Suppressor macrophage (primary cell): ENCODE results near the gene ALPK1.

ENCODE experiments used
- DNase-seq, 4 experiments: peaks; one replicate each; pipeline ENCODE4 v3.0.0-alpha.2; 2020 to 2022

Gene ALPK1

GRCh38 chr4:112328734-112329130, 31.6 kb downstream of the ALPK1 start:
- no peak for DNase-seq

DNA sequence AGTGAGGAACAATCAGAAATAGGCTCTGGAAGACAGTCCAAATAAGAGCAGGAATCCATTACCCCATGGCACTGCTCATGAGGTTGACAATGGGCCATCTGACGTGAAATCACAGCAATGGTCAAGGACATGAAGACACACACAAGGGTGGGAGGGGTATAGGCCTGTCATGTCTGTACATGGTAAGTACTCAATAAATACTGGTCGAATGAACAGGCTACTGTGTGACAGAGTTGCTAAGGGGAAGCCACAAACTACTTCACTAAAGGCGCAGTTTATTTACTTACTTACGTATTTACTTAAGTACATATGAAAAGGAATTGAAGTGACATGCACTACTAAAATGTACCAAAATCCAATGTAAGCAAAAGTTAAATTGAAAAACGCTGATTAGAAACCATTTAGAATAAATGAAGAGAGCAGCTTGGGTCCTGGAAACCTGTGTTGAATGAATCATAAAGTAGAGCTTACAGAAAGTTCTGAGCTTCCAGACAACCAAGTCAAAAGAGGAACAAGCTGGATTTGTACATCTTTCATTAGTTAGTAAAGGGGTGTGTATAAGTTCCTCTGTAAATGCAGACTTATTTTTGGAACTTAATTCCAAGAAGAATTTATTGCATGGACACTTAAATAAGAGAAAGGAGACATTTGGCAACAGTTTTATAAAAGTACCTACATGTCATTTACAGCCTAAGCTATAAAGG, 32.7 kb downstream of the ALPK1 start:
- DNase-seq = peak in 2 of 4 experiments; percentile 51 to 56

DNA sequence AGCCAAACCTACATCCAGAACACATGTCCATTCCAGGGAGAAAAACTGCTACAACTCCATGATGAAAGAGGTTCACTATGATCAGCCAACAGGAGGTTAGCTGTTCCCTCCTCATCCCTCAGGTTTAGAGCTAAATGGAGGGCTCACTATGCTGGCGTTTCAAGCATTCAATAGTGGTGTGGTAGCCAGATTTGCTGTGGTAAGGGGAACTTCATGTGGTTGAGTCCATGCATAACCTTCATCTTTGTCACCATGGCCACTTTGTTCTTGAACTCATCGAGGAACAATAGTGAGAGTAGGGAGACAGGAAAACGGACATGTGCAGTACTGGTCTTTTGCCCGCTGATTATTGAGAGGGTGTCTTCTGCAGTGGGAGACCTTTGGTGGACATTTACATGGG, 33.8 kb downstream of the ALPK1 start:
- DNase-seq = no peak

- DNase-seq = no peak
Observed at GRCh38 chr4:112332398-112332797, 35.2 kb downstream of the ALPK1 start.

- no peak for DNase-seq
Observed at GRCh38 chr4:112340023-112340422, 42.9 kb downstream of the ALPK1 start.

- no peak for DNase-seq
Observed at GRCh38 chr4:112341033-112341432, 43.9 kb downstream of the ALPK1 start.

DNA sequence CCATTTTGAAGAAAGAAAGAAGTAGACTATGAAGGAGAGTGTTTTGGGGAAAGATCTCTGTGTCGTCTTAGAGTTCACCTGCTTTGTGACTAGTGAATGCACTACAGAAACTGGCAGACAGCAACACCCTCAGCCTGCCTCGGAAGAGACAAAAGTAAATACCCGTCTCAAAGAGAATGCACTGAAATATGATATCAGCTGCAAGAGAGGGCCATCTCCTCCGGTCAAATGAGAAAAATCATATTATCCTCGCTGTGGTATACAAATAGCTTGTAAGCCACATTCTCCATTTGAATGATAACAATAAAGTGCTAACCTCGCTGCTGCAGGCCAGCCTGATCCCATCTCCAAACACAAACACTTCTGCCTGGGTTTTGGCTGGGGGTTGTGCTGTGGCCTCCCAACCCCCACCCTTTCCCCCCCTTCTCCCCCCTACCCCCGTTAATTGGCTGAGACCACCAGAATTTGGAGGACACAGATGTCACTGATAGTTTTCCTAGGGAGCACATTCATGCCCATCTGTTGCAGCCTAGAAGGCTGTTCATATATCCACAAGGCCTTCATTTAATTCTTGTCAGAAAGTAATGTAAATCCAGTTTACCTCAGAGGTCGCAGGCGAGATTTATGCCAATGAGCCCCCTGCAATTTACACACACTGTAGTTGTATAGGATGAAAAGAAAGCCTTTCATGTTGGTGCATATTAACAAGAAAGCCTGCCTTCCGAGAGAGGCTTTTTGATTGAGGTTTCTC, 46.3 kb downstream of the ALPK1 start:
- no peak for DNase-seq

- DNase-seq = no peak
Observed at GRCh38 chr4:112348488-112349158, 51.5 kb downstream of the ALPK1 start.

DNA sequence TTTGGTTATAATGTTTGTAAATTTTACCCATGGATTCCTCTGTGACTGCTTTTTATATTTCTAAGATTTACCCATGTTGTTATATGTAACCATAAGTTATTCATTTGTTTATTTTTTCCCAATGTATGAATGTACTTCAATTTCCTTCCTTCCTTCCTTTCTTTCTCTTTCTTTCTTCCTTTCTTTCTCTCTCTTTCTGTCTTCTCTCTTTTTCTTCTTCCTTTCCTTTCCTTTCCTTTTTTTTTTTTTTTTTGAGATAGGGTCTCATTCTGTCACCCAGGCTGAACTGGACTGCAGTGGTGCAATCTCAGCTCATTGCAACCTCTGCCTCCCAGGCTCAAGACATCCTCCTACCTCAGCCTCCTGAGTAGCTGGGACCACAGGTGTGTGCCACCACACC, 55.6 kb downstream of the ALPK1 start:
- DNase-seq = no peak

DNA sequence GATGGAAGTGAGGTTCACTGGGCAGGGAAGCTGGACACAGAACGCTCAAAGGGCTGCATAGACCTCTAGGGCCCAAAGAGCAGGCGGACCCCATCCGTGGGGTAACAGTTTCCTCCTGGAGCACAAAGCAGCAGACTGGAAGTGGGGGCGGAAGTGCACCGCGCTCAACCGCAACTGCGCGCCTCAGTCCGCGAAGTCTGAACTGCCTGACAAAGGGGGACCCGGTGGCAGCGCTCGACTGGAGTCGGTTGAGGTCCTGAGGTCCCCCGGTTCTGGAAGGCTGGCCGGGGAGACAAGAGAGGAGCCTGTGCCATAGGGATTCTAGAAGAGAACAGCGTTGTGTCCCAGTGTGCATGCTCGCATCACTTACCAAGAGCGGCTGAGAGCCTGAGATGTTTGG, 58.5 kb downstream of the ALPK1 start:
- DNase-seq = no peak

DNA sequence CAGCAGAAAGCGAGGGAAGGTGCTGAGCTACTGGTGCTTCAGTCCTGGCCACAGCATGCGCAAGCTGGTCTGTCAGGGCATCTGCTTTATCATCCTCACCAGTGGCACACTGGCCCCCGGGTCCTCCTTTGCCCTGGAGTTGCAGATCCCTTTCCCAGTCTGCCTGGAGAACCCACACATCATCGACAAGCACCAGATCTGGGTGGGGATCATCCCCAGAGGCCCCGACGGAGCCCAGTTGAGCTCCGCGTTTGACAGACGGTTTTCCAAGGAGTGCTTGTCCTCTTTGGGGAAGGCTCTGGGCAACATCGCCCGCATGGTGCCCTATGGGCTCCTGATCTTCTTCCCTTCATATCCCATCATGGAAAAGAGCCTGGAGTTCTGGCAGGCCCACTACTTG, 60.3 kb downstream of the ALPK1 start:
- no peak for DNase-seq

DNA sequence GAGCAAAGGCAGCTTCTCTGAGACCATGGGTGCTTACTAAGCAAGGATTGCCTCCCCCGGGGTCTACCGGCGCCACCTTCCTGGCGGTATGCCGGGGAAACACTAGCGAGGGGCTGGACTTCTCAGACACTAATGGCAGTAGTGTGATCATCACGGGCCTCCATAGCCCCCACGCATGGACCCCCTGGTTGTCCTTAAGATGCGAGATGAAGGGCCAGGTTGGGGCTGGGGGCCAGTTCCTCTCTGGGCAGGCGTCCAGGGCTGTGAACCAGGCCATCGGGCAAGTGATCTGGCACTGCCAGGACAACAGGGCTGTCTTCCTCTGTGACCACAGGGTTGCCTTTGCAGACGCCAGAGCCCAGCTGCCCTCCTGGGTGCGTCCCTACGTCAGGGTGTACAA, 60.7 kb downstream of the ALPK1 start:
- no peak for DNase-seq

DNA sequence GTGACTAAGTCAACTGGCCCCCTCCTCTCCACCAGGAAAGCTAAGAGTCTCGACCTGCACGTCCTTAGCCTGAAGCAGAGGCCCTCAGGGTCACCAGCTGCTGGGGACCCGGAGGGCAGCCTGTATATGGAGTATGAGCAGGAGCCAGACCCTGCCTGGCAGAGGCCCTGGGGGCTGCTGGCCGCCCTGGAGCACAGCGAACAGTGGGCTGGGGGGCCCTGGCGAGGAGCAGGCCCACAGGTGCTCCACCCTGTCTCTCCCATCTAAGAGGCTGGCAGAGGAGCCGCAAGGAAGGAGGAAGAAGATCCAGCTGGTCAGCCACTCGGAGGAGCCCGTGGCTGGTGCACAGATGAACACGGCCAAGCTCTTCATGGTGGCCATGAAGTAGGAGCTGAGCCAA, 61.2 kb downstream of the ALPK1 start:
- no peak for DNase-seq

GRCh38 chr4:112358952-112359749, 62.0 kb downstream of the ALPK1 start:
- no peak for DNase-seq

GRCh38 chr4:112361181-112361791, 64.1 kb downstream of the ALPK1 start:
- no peak for DNase-seq

GRCh38 chr4:112370466-112370865, 73.3 kb downstream of the ALPK1 start:
- no peak for DNase-seq

DNA sequence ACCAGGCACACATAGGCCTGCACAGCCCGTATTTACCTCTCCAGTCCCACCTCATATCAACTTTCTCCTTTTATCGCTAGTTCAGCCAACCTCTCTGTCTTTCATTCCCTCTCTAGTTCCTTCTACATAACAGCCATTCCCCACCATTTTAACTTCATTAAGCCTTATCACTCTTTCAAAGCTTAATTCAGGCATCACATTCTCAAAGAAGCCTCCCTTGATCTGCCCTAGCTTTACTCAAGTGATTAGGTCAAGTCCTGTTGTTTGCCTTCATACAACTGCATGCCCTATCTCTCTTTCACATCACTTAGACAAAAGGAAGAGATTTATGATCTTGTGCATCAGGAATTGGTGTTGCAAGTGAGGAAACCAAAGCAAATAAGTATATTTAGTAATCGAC, 74.2 kb downstream of the ALPK1 start:
- DNase-seq = no peak

- no peak for DNase-seq
Observed at GRCh38 chr4:112374850-112375249, 77.7 kb downstream of the ALPK1 start.

- no peak for DNase-seq
Observed at GRCh38 chr4:112377171-112377570, 80.0 kb downstream of the ALPK1 start.

DNA sequence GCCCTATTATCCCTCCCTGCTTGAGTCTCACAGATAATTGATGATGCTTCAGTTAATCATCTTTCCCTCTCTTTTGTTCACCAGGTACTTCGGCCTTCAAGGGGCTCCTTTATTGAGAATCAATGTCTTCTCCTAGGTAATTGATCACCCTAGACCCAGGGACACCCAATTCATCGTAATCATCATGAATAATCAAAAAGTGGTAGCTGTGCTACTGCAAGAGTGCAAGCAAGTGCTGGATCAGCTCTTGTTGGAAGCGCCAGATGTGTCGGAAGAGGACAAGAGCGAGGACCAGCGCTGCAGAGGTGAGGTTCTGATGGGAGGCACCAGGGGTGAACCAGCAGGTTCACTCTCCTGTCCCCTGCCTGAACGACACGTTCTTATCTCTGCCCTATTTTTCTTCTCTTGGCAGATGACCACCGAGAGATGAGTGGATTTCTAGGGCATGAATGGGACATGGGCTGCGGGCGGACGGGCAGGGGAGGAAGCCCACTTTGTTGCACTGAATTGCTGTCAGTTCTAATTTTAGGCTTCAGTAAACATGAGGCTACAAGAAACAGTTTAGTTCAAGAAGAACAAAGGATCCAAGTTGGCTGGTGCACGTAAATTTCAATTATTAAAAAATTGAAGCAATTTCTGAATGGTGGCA, 80.5 kb downstream of the ALPK1 start:
- no peak for DNase-seq

DNA sequence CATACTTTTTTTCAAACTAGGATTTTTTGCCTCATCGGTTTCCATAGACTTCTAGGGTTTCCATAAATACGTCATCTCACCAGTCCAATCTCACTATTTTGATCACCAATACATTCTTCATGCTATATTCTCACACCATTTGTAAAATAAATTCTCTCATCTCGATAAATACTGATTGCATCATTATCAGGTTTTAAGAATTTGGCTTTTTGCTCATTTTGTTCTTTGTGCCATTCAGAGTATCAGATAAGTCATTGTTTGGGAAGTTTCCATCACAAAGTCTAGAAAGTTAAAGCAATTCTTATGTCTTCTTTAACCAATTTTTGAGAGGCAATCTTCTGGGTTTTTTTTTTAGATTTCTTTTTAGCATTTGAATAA, 81.1 kb downstream of the ALPK1 start:
- no peak for DNase-seq

GRCh38 chr4:112378858-112379257, 81.7 kb downstream of the ALPK1 start:
- no peak for DNase-seq
